H1 (cell line): ENCODE results near the gene TIMELESS. TPM values are rescaled to one million over a fixed set of nuclear protein-coding genes. Genes with fewer than 3 reads are reported as not detected.

Source experiments
- BCL11A ChIP-seq, 2 experiments: IDR thresholded peaks; one replicate each; pipeline ENCODE4 v1.6.1; 2011; ENCODE audit warnings: low read depth in 2 of 2, low read length in 2 of 2, mild to moderate bottlenecking in 2 of 2
- CREB1 ChIP-seq: IDR thresholded peaks from 2 replicates; pipeline ENCODE4 v1.6.1; 2012; ENCODE audit warnings: inconsistent platforms
- EGR1 ChIP-seq: IDR thresholded peaks from 2 replicates; pipeline ENCODE4 v1.6.1; 2011; ENCODE audit warnings: low read depth, low read length, borderline replicate concordance
- GTF2F1 ChIP-seq: IDR thresholded peaks from 2 replicates; pipeline ENCODE4 v1.6.1; 2012; ENCODE audit warnings: low read depth, low read length, improper control_type of control experiment, borderline replicate concordance
- JUN ChIP-seq: IDR thresholded peaks from 2 replicates; pipeline ENCODE4 v1.6.1; 2011; ENCODE audit warnings: low read depth, mild to moderate bottlenecking, improper control_type of control experiment, low read length
- NANOG ChIP-seq: IDR thresholded peaks from 2 replicates; pipeline ENCODE4 v1.6.1; 2011; ENCODE audit warnings: low read length, low read depth, mild to moderate bottlenecking, inconsistent platforms; ENCODE audit not compliant: insufficient read depth, poor library complexity, severe bottlenecking
- NRF1 ChIP-seq: IDR thresholded peaks from 2 replicates; pipeline ENCODE4 v1.6.1; 2011; ENCODE audit warnings: mild to moderate bottlenecking, low read depth, low read length, improper control_type of control experiment
- RAD21 ChIP-seq, 2 experiments: IDR thresholded peaks in 1 of 2; conservative IDR thresholded peaks in 1 of 2; 2 replicates each; pipeline ENCODE4 v1.6.1; 2011; ENCODE audit warnings: low read depth in 2 of 2, low read length in 2 of 2, improper control_type of control experiment in 1 of 2, inconsistent platforms in 1 of 2, mild to moderate bottlenecking in 1 of 2, moderate library complexity in 1 of 2
- RNF2 ChIP-seq: fragments of 200-900, 300-1000 bp; sonication (generic); IDR thresholded peaks from 2 replicates; pipeline ENCODE4 v1.7.1; 2016; ENCODE audit warnings: borderline replicate concordance, low read depth, mild to moderate bottlenecking, antibody characterized with exemption, low read length; ENCODE audit not compliant: poor library complexity, severe bottlenecking; ENCODE audit errors: missing control alignments
- SIX5 ChIP-seq: IDR thresholded peaks from 2 replicates; pipeline ENCODE4 v1.6.1; 2011; ENCODE audit warnings: mild to moderate bottlenecking, low read depth, low read length
- SP4 ChIP-seq: IDR thresholded peaks from 2 replicates; pipeline ENCODE4 v1.6.1; 2012; ENCODE audit warnings: low read length, inconsistent platforms
- SUZ12 ChIP-seq: fragments of 200-600 bp; sonication (generic); IDR thresholded peaks from 2 replicates; pipeline ENCODE4 v1.6.1; 2012; ENCODE audit warnings: mild to moderate bottlenecking, inconsistent platforms, low read length, moderate library complexity, mixed read lengths
- TAF7 ChIP-seq: optimal IDR thresholded peaks from 2 replicates; pipeline ENCODE3; 2011; ENCODE audit warnings: low read depth, mild to moderate bottlenecking, inconsistent platforms, low read length, moderate library complexity, borderline replicate concordance
- TEAD4 ChIP-seq: IDR thresholded peaks from 2 replicates; pipeline ENCODE4 v1.6.1; 2012; ENCODE audit warnings: low read depth, low read length, inconsistent platforms, mixed read lengths
- polyA plus RNA-seq, 7 experiments: library from polyadenylated mRNA; depleted of rRNA in 3 of 7; stranded (reverse) in 5 of 7; unstranded in 2 of 7; fragments of >200 nt in 5 of 7; fragments of 200-250 nt in 2 of 7; gene quantifications; 1 replicate in 5 of 7; 2 replicates in 1 of 7; 4 replicates in 1 of 7; pipeline versions ENCODE4 v1.2.1 to v1.2.3, GENCODE V29; 2011 to 2013; ENCODE audit warnings: missing spikeins in 2 of 7, mixed read lengths in 2 of 7
- total RNA-seq: library from RNA; stranded (reverse); fragmentation: NEBNext Ultra II Directional; extraction: Animal tissue kit (Norgen Biotek cat#: 25700); gene quantifications from 2 replicates; pipeline ENCODE4 v1.2.1, GENCODE V29; 2021
- TF ChIP-seq, protein P1 (sequence below): IDR thresholded peaks from 2 replicates; pipeline ENCODE4 v1.6.1; 2011; ENCODE audit warnings: low read length, improper control_type of control experiment
- TF ChIP-seq, protein P2 (sequence below): IDR thresholded peaks from 2 replicates; pipeline ENCODE4 v1.6.1; 2012; ENCODE audit warnings: low read length, inconsistent platforms
- TF ChIP-seq, protein P3 (sequence below): IDR thresholded peaks from 2 replicates; pipeline ENCODE4 v1.6.1; 2012; ENCODE audit warnings: inconsistent platforms
- TF ChIP-seq, protein P4 (sequence below): IDR thresholded peaks from 2 replicates; pipeline ENCODE4 v1.6.1; 2011; ENCODE audit warnings: low read depth, mild to moderate bottlenecking, low read length; ENCODE audit not compliant: insufficient read depth

TIMELESS gene
- total and polyA plus RNA-seq, 2 of the 8 experiments (the other 6 are each of a cell fraction or from before 2014, with no cell fraction given), result 17.1 to 86.7 TPM

DNA sequence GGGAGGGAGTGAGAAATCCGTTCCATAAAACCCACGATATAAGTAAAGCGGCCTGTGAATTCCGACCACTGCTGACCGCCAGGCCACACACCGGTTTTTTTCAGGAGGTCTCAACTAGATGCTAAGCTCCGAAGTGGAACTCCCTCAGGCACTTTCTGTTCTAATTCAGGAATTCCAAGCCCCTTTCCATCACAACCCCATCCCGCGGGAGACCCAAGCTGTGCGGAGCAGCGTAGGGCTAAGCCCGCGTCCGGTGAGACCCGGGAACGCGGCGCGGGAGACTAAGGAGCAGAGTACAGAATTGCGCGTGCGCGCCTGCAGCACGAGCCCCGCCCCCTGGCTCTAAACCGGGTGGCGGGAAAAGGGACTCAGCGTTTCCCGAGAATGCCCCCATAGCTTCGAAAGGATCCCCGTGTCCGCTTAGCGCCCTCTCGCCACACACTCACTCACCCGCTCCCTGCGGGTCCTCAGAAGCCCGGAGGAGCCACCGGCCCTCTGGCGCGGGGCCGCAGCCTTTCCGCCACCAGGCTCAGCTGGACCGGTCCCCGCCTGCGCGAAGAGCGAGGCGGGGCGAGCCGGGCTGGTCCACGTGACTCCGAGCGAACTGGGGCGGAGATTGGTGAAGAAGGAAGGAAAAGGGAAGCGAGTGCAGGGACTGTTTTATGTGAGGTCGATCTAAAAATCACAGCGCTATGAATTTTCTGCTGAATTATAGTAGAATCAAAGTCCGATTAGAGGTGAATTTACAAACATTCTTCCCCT is at the start of gene TIMELESS (continued):
- TF ChIP-seq, protein P1, sequence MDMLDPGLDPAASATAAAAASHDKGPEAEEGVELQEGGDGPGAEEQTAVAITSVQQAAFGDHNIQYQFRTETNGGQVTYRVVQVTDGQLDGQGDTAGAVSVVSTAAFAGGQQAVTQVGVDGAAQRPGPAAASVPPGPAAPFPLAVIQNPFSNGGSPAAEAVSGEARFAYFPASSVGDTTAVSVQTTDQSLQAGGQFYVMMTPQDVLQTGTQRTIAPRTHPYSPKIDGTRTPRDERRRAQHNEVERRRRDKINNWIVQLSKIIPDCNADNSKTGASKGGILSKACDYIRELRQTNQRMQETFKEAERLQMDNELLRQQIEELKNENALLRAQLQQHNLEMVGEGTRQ, result peak; percentile 85
- TF ChIP-seq SP4, result peak; percentile 75; the same call in 1 of the 2 replicates
- peak; percentile 88 for TF ChIP-seq TAF7
- peak; percentile 49 for TF ChIP-seq TEAD4
- TF ChIP-seq CREB1, result peak; percentile 34; the same call in 1 of the 2 replicates
- TF ChIP-seq, protein P2, sequence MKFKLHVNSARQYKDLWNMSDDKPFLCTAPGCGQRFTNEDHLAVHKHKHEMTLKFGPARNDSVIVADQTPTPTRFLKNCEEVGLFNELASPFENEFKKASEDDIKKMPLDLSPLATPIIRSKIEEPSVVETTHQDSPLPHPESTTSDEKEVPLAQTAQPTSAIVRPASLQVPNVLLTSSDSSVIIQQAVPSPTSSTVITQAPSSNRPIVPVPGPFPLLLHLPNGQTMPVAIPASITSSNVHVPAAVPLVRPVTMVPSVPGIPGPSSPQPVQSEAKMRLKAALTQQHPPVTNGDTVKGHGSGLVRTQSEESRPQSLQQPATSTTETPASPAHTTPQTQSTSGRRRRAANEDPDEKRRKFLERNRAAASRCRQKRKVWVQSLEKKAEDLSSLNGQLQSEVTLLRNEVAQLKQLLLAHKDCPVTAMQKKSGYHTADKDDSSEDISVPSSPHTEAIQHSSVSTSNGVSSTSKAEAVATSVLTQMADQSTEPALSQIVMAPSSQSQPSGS, result no peak; the same call in 1 of the 2 replicates
- TF ChIP-seq RNF2, result no peak
- peak; percentile 42 for TF ChIP-seq NRF1
- 0 out of 2 replicates have a peak, but pooled peaks have one; percentile 10 for TF ChIP-seq JUN
- no peak for TF ChIP-seq BCL11A (IDR thresholded peaks at IDR 0.05; ENCODE audit: low read depth in 2 of 2, low read length in 2 of 2)
- TF ChIP-seq, protein P3, sequence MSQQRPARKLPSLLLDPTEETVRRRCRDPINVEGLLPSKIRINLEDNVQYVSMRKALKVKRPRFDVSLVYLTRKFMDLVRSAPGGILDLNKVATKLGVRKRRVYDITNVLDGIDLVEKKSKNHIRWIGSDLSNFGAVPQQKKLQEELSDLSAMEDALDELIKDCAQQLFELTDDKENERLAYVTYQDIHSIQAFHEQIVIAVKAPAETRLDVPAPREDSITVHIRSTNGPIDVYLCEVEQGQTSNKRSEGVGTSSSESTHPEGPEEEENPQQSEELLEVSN, result peak; percentile 98
- TF ChIP-seq NANOG, result no peak
- TF ChIP-seq GTF2F1, result no peak
- no peak for TF ChIP-seq SUZ12
- TF ChIP-seq, protein P4, sequence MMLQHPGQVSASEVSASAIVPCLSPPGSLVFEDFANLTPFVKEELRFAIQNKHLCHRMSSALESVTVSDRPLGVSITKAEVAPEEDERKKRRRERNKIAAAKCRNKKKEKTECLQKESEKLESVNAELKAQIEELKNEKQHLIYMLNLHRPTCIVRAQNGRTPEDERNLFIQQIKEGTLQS, result 0 out of 2 replicates have a peak, but pooled peaks have one; percentile 41
- peak in 1 of 2 experiments; percentile 0; a peak in 1 of 4 replicates for TF ChIP-seq RAD21 (IDR thresholded peaks at IDR 0.05 in 1 of 2, conservative IDR thresholded peaks at IDR 0.05 in 1 of 2; ENCODE audit: low read depth in 2 of 2, low read length in 2 of 2)
- no peak for TF ChIP-seq SIX5
- TF ChIP-seq EGR1, result no peak
